Large intestine (tissue), 3 donors: ENCODE results near the gene GJD3. TPM values are rescaled to one million over a fixed set of nuclear protein-coding genes. Genes with fewer than 3 reads are reported as not detected.
A peak's percentile ranks its signal among the peaks of the same experiment; 100 is the strongest.

Experiments
- DNase-seq, 2 donors: peaks; one replicate each; pipeline versions ENCODE4 v3.0.0 to v3.0.0-alpha.2; 2013
- H3K27ac ChIP-seq: one replicate; pipeline ENCODE4 v1.5.1; 2013; ENCODE audit warnings: low read length
- H3K27me3 ChIP-seq: 2 replicates; pipeline ENCODE4 v1.6.1; 2013; ENCODE audit warnings: low read length; ENCODE audit not compliant: control insufficient read depth, insufficient read depth
- H3K36me3 ChIP-seq: 2 replicates; pipeline ENCODE4 v1.6.1; 2013; ENCODE audit warnings: low read length; ENCODE audit not compliant: control insufficient read depth, insufficient read depth
- H3K4me1 ChIP-seq: one replicate; pipeline ENCODE4 v1.6.1; 2013; ENCODE audit warnings: low read length; ENCODE audit not compliant: control insufficient read depth, insufficient read depth
- H3K4me3 ChIP-seq: one replicate; pipeline ENCODE4 v1.5.1; 2013; ENCODE audit warnings: low read length
- H3K9me3 ChIP-seq: one replicate; pipeline ENCODE4 v1.6.1; 2013; ENCODE audit warnings: mild to moderate bottlenecking, low read depth, low read length, moderate library complexity; ENCODE audit not compliant: control insufficient read depth
- WGBS: methylation state at CpG from one replicate; pipeline ENCODE4 v1.1.5; 2013; ENCODE audit warnings: low lambda C conversion rate; ENCODE audit not compliant: insufficient coverage; 5-methylcytosine and 5-hydroxymethylcytosine counted together
- polyA plus RNA-seq: library from polyadenylated mRNA; unstranded; fragments of 120-200 nt; gene quantifications from one replicate; pipeline ENCODE4 v1.2.1, GENCODE V29; 2013

Gene GJD3
- polyA plus RNA-seq, 1 donor = 0.36 TPM

GRCh38 chr17:40345994-40346764 is 18.4 kb downstream of the GJD3 start:
- no peak for DNase-seq
- peaks cover 32% of the 10 kb centered on the region for H3K36me3 ChIP-seq
- peaks cover 61% of the 10 kb centered on the region for H3K4me1 ChIP-seq
- peak overlapping the region; percentile 96 for H3K27ac ChIP-seq
- H3K27me3 ChIP-seq = no peaks in the 10 kb centered on the region
- H3K4me3 ChIP-seq = peak overlapping the region; percentile 82
- no peaks in the 10 kb centered on the region for H3K9me3 ChIP-seq
- WGBS = 20% methylated on average over 1 of the region's 11 CpGs

GRCh38 chr17:40345161-40345993 is 19.2 kb downstream of the GJD3 start:
- peak; percentile 96 to 99 for DNase-seq
- Histone ChIP-seq H3K9me3 (no peaks in the 10 kb centered on the region), H3K27ac (peak overlapping the region; percentile 96), H3K4me1 (peaks cover 63% of the 10 kb centered on the region), H3K27me3 (no peaks in the 10 kb centered on the region), H3K36me3 (peaks cover 28% of the 10 kb centered on the region), H3K4me3 (peak overlapping the region; percentile 82)
- no CpG with 5 or more reads among the region's 45 CpGs for WGBS

GRCh38 chr17:40344421-40345160 is 19.9 kb downstream of the GJD3 start:
- Histone ChIP-seq H3K27ac (peak overlapping the region; percentile 96), H3K36me3 (peaks cover 27% of the 10 kb centered on the region), H3K4me1 (peaks cover 57% of the 10 kb centered on the region), H3K9me3 (no peaks in the 10 kb centered on the region), H3K4me3 (peak overlapping the region; percentile 82), H3K27me3 (no peaks in the 10 kb centered on the region)
- no peak for DNase-seq
- WGBS = no CpG with 5 or more reads among the region's 7 CpGs

- no peaks in the 10 kb centered on the region for H3K27me3 ChIP-seq
- H3K9me3 ChIP-seq = no peaks in the 10 kb centered on the region
- peaks cover 46% of the 10 kb centered on the region for H3K4me1 ChIP-seq
- H3K27ac ChIP-seq = peak overlapping the region; percentile 96
- peaks cover 17% of the 10 kb centered on the region for H3K36me3 ChIP-seq
- H3K4me3 ChIP-seq = peak overlapping the region; percentile 82
- no CpG with 5 or more reads among the region's 15 CpGs for WGBS
- peak in 1 of 2 donors; percentile 66 for DNase-seq
Measured at GRCh38 chr17:40343219-40344119, 21.1 kb downstream of the GJD3 start.

GRCh38 chr17:40342504-40343218 is 21.9 kb downstream of the GJD3 start:
- WGBS = no CpG with 5 or more reads among the region's 38 CpGs
- Histone ChIP-seq H3K36me3 (peaks cover 16% of the 10 kb centered on the region), H3K4me1 (peaks cover 38% of the 10 kb centered on the region), H3K27me3 (no peaks in the 10 kb centered on the region), H3K27ac (peak overlapping the region; percentile 96), H3K9me3 (no peaks in the 10 kb centered on the region), H3K4me3 (peak overlapping the region; percentile 82)
- DNase-seq = peak in 1 of 2 donors; percentile 32

GRCh38 chr17:40341808-40342503 is 22.6 kb downstream of the GJD3 start:
- peak overlapping the region; percentile 82 for H3K4me3 ChIP-seq
- peaks cover 18% of the 10 kb centered on the region for H3K36me3 ChIP-seq
- H3K4me1 ChIP-seq = peaks cover 30% of the 10 kb centered on the region
- no peaks in the 10 kb centered on the region for H3K9me3 ChIP-seq
- 0% methylated on average over 1 of the region's 55 CpGs for WGBS
- H3K27ac ChIP-seq = peak overlapping the region; percentile 96
- peak; percentile 75 to 90 for DNase-seq
- H3K27me3 ChIP-seq = no peaks in the 10 kb centered on the region

- Histone ChIP-seq H3K27ac (peak overlapping the region; percentile 96), H3K9me3 (no peaks in the 10 kb centered on the region), H3K4me1 (peaks cover 23% of the 10 kb centered on the region), H3K36me3 (peaks cover 18% of the 10 kb centered on the region), H3K4me3 (peak overlapping the region; percentile 82), H3K27me3 (no peaks in the 10 kb centered on the region)
- DNase-seq = peak; percentile 90 to 91
- WGBS = no CpG with 5 or more reads among the region's 55 CpGs
Measured at GRCh38 chr17:40340880-40341807, 23.4 kb downstream of the GJD3 start.

GRCh38 chr17:40340327-40340726 is 24.2 kb downstream of the GJD3 start:
- Histone ChIP-seq H3K27ac (peak overlapping the region; percentile 96), H3K4me3 (no peak overlapping the region), H3K36me3 (peaks cover 18% of the 10 kb centered on the region), H3K4me1 (peaks cover 19% of the 10 kb centered on the region), H3K9me3 (no peaks in the 10 kb centered on the region), H3K27me3 (no peaks in the 10 kb centered on the region)
- DNase-seq = no peak
- no CpG with 5 or more reads among the region's 1 CpG for WGBS
